Endothelial cell of umbilical vein (primary cell): ENCODE measurements around the gene SLC44A1. TPM values are rescaled to one million over a fixed set of nuclear protein-coding genes. Genes with fewer than 3 reads are reported as not detected.

Source experiments
- BruUV-seq: library from RNA; stranded (reverse); fragments of 400-500 nt; replicated peaks from 2 replicates; lab custom pipeline; 2021; lab: Mats Ljungman, UMichigan
- CTCF ChIA-PET: fragments of 300-600, 350-600 bp; sonication (Branson Sonifier 250); formaldehyde crosslinking; loops from one replicate; lab custom pipeline; 2021; ENCODE audit warnings: antibody characterized with exemption, inconsistent platforms; lab: Charles Lee
- POLR2A ChIA-PET: fragments of 300-600, 350-600 bp; sonication (Branson Sonifier 250); formaldehyde crosslinking; loops from one replicate; lab custom pipeline; 2021; ENCODE audit warnings: antibody characterized with exemption, inconsistent platforms; lab: Charles Lee
- DNase-seq: peaks from one replicate; pipeline ENCODE4 v3.0.0-alpha.2; 2011; ENCODE audit warnings: low read depth, low spot score
- FAIRE-seq: peaks from 2 replicates; lab custom pipeline; 2011; peaks lifted over from hg19 to GRCh38; lab: Jason Lieb, UNC
- H2AFZ ChIP-seq: 2 replicates; pipeline ENCODE4 v1.6.0; 2012; ENCODE audit warnings: low read depth, low read length, control low read depth, inconsistent platforms
- H3K27ac ChIP-seq: 2 replicates; pipeline ENCODE4 v1.5.1; 2011; ENCODE audit warnings: low read depth, mild to moderate bottlenecking, control low read depth, low read length, moderate library complexity; ENCODE audit not compliant: insufficient read depth
- H3K27me3 ChIP-seq, 2 experiments: 2 replicates each; pipeline versions ENCODE4 v1.6.0 to v1.6.1; 2011; ENCODE audit warnings: low read length in 2 of 2, mixed read lengths in 1 of 2; ENCODE audit not compliant: control insufficient read depth in 2 of 2, insufficient read depth in 2 of 2
- H3K36me3 ChIP-seq, 2 experiments: 2 replicates in 1 of 2; 3 replicates in 1 of 2; pipeline ENCODE4 v1.5.1; 2011; ENCODE audit warnings: low read length in 2 of 2, mild to moderate bottlenecking in 1 of 2, moderate library complexity in 1 of 2; ENCODE audit not compliant: control insufficient read depth in 2 of 2, insufficient read depth in 2 of 2; ENCODE audit errors: extremely low read depth in 1 of 2
- H3K4me1 ChIP-seq: 3 replicates; pipeline ENCODE4 v1.5.1; 2011; ENCODE audit warnings: mild to moderate bottlenecking, low read length; ENCODE audit not compliant: control insufficient read depth, insufficient read depth; ENCODE audit errors: extremely low read depth
- H3K4me2 ChIP-seq: 2 replicates; pipeline ENCODE4 v1.6.1; 2011; ENCODE audit warnings: low read length, control low read depth, mixed read lengths; ENCODE audit not compliant: insufficient read depth
- H3K4me3 ChIP-seq, 3 experiments: fragments of 200-600 bp in 1 of 3; sonication (generic), shearing (Covaris generic) in 1 of 3; replicated peaks in 1 of 3; 2 replicates each; pipeline ENCODE4 v1.5.1; 2011 to 2016; ENCODE audit warnings: control low read depth in 3 of 3, low read length in 3 of 3, mild to moderate bottlenecking in 2 of 3, inconsistent platforms in 1 of 3, low read depth in 1 of 3, moderate library complexity in 1 of 3; ENCODE audit not compliant: insufficient read depth in 1 of 3
- H3K79me2 ChIP-seq: 2 replicates; pipeline ENCODE4 v1.6.0; 2012; ENCODE audit warnings: low read length, inconsistent platforms; ENCODE audit not compliant: control insufficient read depth, insufficient read depth
- H3K9ac ChIP-seq: replicated peaks from 2 replicates; pipeline ENCODE3; 2011; ENCODE audit warnings: low read length, control low read depth; ENCODE audit not compliant: insufficient read depth; ENCODE audit errors: extremely low read depth
- H3K9me1 ChIP-seq: replicated peaks from 3 replicates; pipeline ENCODE4 v1.6.0; 2011; ENCODE audit warnings: mild to moderate bottlenecking, low read length; ENCODE audit not compliant: control insufficient read depth, insufficient read depth; ENCODE audit errors: extremely low read depth
- H3K9me3 ChIP-seq: replicated peaks from 2 replicates; pipeline ENCODE4 v1.5.1; 2012; ENCODE audit warnings: low read length, inconsistent platforms; ENCODE audit not compliant: control insufficient read depth, insufficient read depth
- H4K20me1 ChIP-seq: replicated peaks from 2 replicates; pipeline ENCODE3; 2011; ENCODE audit warnings: mild to moderate bottlenecking, low read length; ENCODE audit not compliant: control insufficient read depth, insufficient read depth; ENCODE audit errors: extremely low read depth
- EZH2 ChIP-seq: IDR thresholded peaks from 2 replicates; pipeline ENCODE4 v1.6.1; 2012; ENCODE audit warnings: borderline replicate concordance, low read depth, mild to moderate bottlenecking, moderate library complexity, low read length, inconsistent platforms; ENCODE audit not compliant: severe bottlenecking
- FOS ChIP-seq: IDR thresholded peaks from 2 replicates; pipeline ENCODE4 v1.6.1; 2011; ENCODE audit warnings: mild to moderate bottlenecking, low read length, moderate library complexity, borderline replicate concordance; ENCODE audit not compliant: insufficient read depth
- GATA2 ChIP-seq: IDR thresholded peaks from 2 replicates; pipeline ENCODE4 v1.7.0; 2011; ENCODE audit warnings: low read depth, mild to moderate bottlenecking, moderate library complexity, mixed read lengths, low read length; ENCODE audit not compliant: insufficient read length, insufficient read depth
- JUN ChIP-seq: IDR thresholded peaks from 2 replicates; pipeline ENCODE4 v1.6.1; 2011; ENCODE audit warnings: borderline replicate concordance, low read depth; ENCODE audit not compliant: insufficient read length, insufficient read depth
- MYC ChIP-seq: IDR thresholded peaks from one replicate; pipeline ENCODE4 v1.6.1; 2011; ENCODE audit warnings: mild to moderate bottlenecking, low read depth, low read length
- POLR2A ChIP-seq: IDR thresholded peaks from 2 replicates; pipeline ENCODE4 v1.6.1; 2012; ENCODE audit warnings: low read depth, mild to moderate bottlenecking, control low read depth, low read length
- POLR2AphosphoS5 ChIP-seq: IDR thresholded peaks from 2 replicates; pipeline ENCODE4 v1.6.1; 2012; ENCODE audit warnings: low read depth, mild to moderate bottlenecking, control low read depth, low read length, moderate library complexity; ENCODE audit not compliant: insufficient read depth
- dilution Hi-C: fragments of 300-500 bp; cut with MboI; formaldehyde crosslinking; loops from one replicate; pipeline ENCODE4 v1.15.0; 2019; ENCODE audit warnings: low sequenced_read_pairs; ENCODE audit not compliant: extremely low pct_ligation_motif_present
- intact Hi-C: fragments of 100-400 bp; cut with micrococcal nuclease; formaldehyde crosslinking; loops from one replicate; pipeline ENCODE4 v1.10.0; 2022
- polyA plus RNA-seq, 4 experiments: library from polyadenylated mRNA; depleted of rRNA in 3 of 4; stranded (reverse) in 3 of 4; unstranded in 1 of 4; fragments of >200 nt; gene quantifications; 2 replicates each; pipeline versions ENCODE4 v1.2.1 to v1.2.3, GENCODE V29; 2011 to 2012; ENCODE audit warnings: missing spikeins in 1 of 4
- total RNA-seq: library from RNA; stranded (reverse); gene quantifications from 2 replicates; pipeline ENCODE4 v1.2.3, GENCODE V29; 2021
- TF ChIP-seq, protein P1 (sequence below), 2 donors: IDR thresholded peaks; 1 replicate in 1 of 2; 2 replicates in 1 of 2; pipeline ENCODE4 v1.5.1; 2011; ENCODE audit warnings: low read length in 2 of 2, mild to moderate bottlenecking in 2 of 2, moderate library complexity in 2 of 2, control low read depth in 1 of 2, inconsistent platforms in 1 of 2, low read depth in 1 of 2; ENCODE audit not compliant: insufficient read depth in 1 of 2; ENCODE audit errors: extremely low read depth in 1 of 2
- TF ChIP-seq, protein P2 (sequence below): IDR thresholded peaks from 2 replicates; pipeline ENCODE4 v1.6.1; 2011; ENCODE audit not compliant: insufficient read depth, insufficient read length

SLC44A1 gene
- total and polyA plus RNA-seq, 2 donors (not counting 3 experiments of a cell fraction or from before 2014, with no cell fraction given), result 16.1 to 37.7 TPM

DNA sequence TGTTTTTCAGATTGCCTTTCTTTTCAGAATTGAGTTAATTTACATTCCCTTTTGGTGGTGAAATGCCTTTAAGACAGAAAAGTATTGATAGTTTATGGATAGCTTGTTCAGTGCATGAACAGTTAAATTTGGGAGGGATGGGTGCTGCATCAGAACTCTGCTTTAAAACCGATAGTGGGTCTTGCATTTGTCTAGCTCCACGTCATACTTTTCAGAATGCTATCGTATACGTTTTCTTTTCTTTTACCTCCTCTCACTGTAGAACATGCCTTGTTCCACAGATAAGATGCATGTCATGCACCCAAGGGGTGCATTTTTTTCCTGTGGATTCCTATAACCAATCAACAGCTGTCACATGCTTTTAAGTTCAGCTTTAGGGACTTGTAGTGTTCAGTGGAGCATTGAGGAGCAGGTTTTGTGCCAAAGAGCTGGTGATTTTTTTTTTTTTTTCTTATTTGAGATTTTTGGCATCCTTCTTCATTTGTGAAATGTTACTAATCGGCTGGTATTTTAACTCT lies 2.3 kb downstream of the SLC44A1 start:
- CTCF ChIA-PET, result interaction anchor here (0.8 to 2.0 kb wide), 7 partner anchors 8 to 384 kb away, joined by 3 to 6 read pairs (median 3); no protein-coding TSS in a partner anchor
- DNase-seq, result no peak

More for the DNA sequence above, 2.3 kb downstream of the SLC44A1 start:
- Histone ChIP-seq H3K4me3 (no peak overlapping the region), H3K9me3 (no peaks in the 10 kb centered on the region), H3K27me3 (no peaks in the 10 kb centered on the region), H3K4me2 (no peak overlapping the region), H3K36me3 (no peaks in the 10 kb centered on the region), H3K9me1 (no peaks in the 10 kb centered on the region), H3K4me1 (peaks cover 28% of the 10 kb centered on the region), H4K20me1 (no peaks in the 10 kb centered on the region), H3K79me2 (peaks cover 15% of the 10 kb centered on the region), H3K9ac (no peak overlapping the region), H3K27ac (no peak overlapping the region), H2AFZ (no peak overlapping the region)
- BruUV-seq, result no TSS peak
- no peak for FAIRE-seq
- TF ChIP-seq JUN (no peak), EZH2 (no peak), POLR2AphosphoS5 (no peak), FOS (no peak), POLR2A (no peak), GATA2 (no peak), MYC (no peak)
- TF ChIP-seq, protein P1, sequence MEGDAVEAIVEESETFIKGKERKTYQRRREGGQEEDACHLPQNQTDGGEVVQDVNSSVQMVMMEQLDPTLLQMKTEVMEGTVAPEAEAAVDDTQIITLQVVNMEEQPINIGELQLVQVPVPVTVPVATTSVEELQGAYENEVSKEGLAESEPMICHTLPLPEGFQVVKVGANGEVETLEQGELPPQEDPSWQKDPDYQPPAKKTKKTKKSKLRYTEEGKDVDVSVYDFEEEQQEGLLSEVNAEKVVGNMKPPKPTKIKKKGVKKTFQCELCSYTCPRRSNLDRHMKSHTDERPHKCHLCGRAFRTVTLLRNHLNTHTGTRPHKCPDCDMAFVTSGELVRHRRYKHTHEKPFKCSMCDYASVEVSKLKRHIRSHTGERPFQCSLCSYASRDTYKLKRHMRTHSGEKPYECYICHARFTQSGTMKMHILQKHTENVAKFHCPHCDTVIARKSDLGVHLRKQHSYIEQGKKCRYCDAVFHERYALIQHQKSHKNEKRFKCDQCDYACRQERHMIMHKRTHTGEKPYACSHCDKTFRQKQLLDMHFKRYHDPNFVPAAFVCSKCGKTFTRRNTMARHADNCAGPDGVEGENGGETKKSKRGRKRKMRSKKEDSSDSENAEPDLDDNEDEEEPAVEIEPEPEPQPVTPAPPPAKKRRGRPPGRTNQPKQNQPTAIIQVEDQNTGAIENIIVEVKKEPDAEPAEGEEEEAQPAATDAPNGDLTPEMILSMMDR (IDR thresholded peaks at IDR 0.05; ENCODE audit: extremely low read depth in 1 of 2, insufficient read depth in 1 of 2, low read depth in 1 of 2, low read length in 2 of 2), result no peak
- TF ChIP-seq, protein P2, sequence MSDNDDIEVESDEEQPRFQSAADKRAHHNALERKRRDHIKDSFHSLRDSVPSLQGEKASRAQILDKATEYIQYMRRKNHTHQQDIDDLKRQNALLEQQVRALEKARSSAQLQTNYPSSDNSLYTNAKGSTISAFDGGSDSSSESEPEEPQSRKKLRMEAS, result no peak
- POLR2A ChIA-PET, result no interaction called here
- intact Hi-C loops, result loop anchor here (5.0 kb wide), 1 partner anchor 311 kb away; the partner anchor contains the start of gene FKTN
- dilution Hi-C loops, result no loop called here
